Right ventricle myocardium inferior (tissue), 1 donor: ENCODE measurements around the gene FBXO33. TPM values are rescaled to one million over a fixed set of nuclear protein-coding genes. Genes with fewer than 3 reads are reported as not detected.

Source experiments
- ATAC-seq: fragments of 200-7000 bp; cut with Tn5 transposase; one replicate; pipeline ENCODE4 v1.9.1; 2020; ENCODE audit warnings: mild to moderate bottlenecking, moderate library complexity
- DNase-seq: peaks from one replicate; pipeline ENCODE4 v3.0.0; 2021; ENCODE audit errors: missing footprints
- intact Hi-C: fragments of 100-400 bp; cut with DNase I; formaldehyde crosslinking; loops from one replicate; pipeline ENCODE4 v1.11.0; 2022
- total RNA-seq: library from RNA; stranded (reverse); fragmentation: NEBNext Ultra II Directional; extraction: Animal tissue kit (Norgen Biotek cat#: 25700); gene quantifications from one replicate; pipeline ENCODE4 v1.2.1, GENCODE V29; 2021
- donor health status: DM: no; HTN: yes; CAD: no; lungs with severe emphysema.

The FBXO33 gene
- total RNA-seq, 1 donor from 2014 or later = 4.0 TPM

GRCh38 chr14:39432619-39433451, 602 bp upstream of the FBXO33 start:
- intact Hi-C loops = loop anchor here (1.0 to 2.0 kb wide), 3 partner anchors 167 to 330 kb away; partner anchors contain the start of genes PNN and SEC23A
- peak; percentile 93 for DNase-seq
- peak; percentile 94 for ATAC-seq

GRCh38 chr14:39431416-39432178, 636 bp downstream of the FBXO33 start:
- no peak for ATAC-seq
- intact Hi-C loops = loop anchor here (1.0 to 2.0 kb wide), 3 partner anchors 165 to 329 kb away; partner anchors contain the start of genes PNN and SEC23A
- peak; percentile 75 for DNase-seq

GRCh38 chr14:39430762-39431415, 1.3 kb downstream of the FBXO33 start:
- ATAC-seq (no peak), DNase-seq (peak; percentile 72)
- intact Hi-C loops = no loop called here

- DNase-seq = no peak
- no peak for ATAC-seq
- intact Hi-C loops = no loop called here
Observed at GRCh38 chr14:39428118-39428517, 4.1 kb downstream of the FBXO33 start.

GRCh38 chr14:39426605-39427004, 5.6 kb downstream of the FBXO33 start:
- no peak for ATAC-seq
- intact Hi-C loops = no loop called here

GRCh38 chr14:39425947-39426346, 6.3 kb downstream of the FBXO33 start:
- intact Hi-C loops = no loop called here
- ATAC-seq = no peak
- no peak for DNase-seq

More at GRCh38 chr14:39426605-39427004, 5.6 kb downstream of the FBXO33 start:
- DNase-seq = no peak

GRCh38 chr14:39423793-39424192, 8.4 kb downstream of the FBXO33 start:
- ATAC-seq (peak; percentile 26), DNase-seq (no peak)
- intact Hi-C loops = no loop called here

- ATAC-seq (no peak), DNase-seq (no peak)
- intact Hi-C loops = no loop called here
Observed at GRCh38 chr14:39422243-39422642, 10.0 kb downstream of the FBXO33 start.

GRCh38 chr14:39419272-39419671, 13.0 kb downstream of the FBXO33 start:
- no peak for ATAC-seq
- no peak for DNase-seq
- intact Hi-C loops = no loop called here

GRCh38 chr14:39417014-39417413, 15.2 kb downstream of the FBXO33 start:
- DNase-seq = no peak
- intact Hi-C loops = no loop called here
- ATAC-seq = peak; percentile 65

GRCh38 chr14:39416072-39416471, 16.2 kb downstream of the FBXO33 start:
- ATAC-seq (no peak), DNase-seq (no peak)
- intact Hi-C loops = no loop called here

- intact Hi-C loops = no loop called here
- no peak for DNase-seq
- ATAC-seq = peak; percentile 13
Observed at GRCh38 chr14:39406560-39406959, 25.7 kb downstream of the FBXO33 start.

- ATAC-seq (peak; percentile 79), DNase-seq (no peak)
- intact Hi-C loops = no loop called here
Observed at GRCh38 chr14:39398382-39398781, 33.9 kb downstream of the FBXO33 start.

- ATAC-seq (no peak), DNase-seq (no peak)
- intact Hi-C loops = no loop called here
Observed at GRCh38 chr14:39396448-39396847, 35.8 kb downstream of the FBXO33 start.

- intact Hi-C loops = no loop called here
- DNase-seq (no peak), ATAC-seq (no peak)
Observed at GRCh38 chr14:39395555-39396254, 36.5 kb downstream of the FBXO33 start.

GRCh38 chr14:39393289-39393688, 38.9 kb downstream of the FBXO33 start:
- ATAC-seq (no peak), DNase-seq (no peak)
- intact Hi-C loops = no loop called here

GRCh38 chr14:39384177-39384576, 48.1 kb downstream of the FBXO33 start:
- ATAC-seq (no peak), DNase-seq (no peak)
- intact Hi-C loops = no loop called here

GRCh38 chr14:39383741-39384140, 48.5 kb downstream of the FBXO33 start:
- ATAC-seq (no peak), DNase-seq (no peak)
- intact Hi-C loops = no loop called here
